T-helper 2 cell treated with Interferon-gamma antibody and Interleukin-4, amounts not matched to agents 5 μg/mL and 100 μg/mL, for 36 hours (primary cell): ENCODE results near the gene IFIT1.
"Not testable (repeated sequence)": the region's sequence is repeated elsewhere in the genome, so short reads cannot be mapped to it uniquely, and the experiment has no call there.

Source experiments
- DNase-seq: peaks from one replicate; pipeline ENCODE4 v3.0.0; 2021; ENCODE audit warnings: low spot score
- H3K27ac Mint-ChIP-seq: one replicate; pipeline ENCODE4 v1.8.0; 2021; ENCODE audit warnings: mild to moderate bottlenecking, mixed read lengths
- H3K27me3 Mint-ChIP-seq: one replicate; pipeline ENCODE4 v1.8.0; 2021; ENCODE audit warnings: low read depth, mixed read lengths
- H3K36me3 Mint-ChIP-seq: one replicate; pipeline ENCODE4 v1.8.0; 2021; ENCODE audit warnings: low read depth, mixed read lengths
- H3K4me1 Mint-ChIP-seq: one replicate; pipeline ENCODE4 v1.8.0; 2021; ENCODE audit warnings: low read depth, mixed read lengths
- H3K4me3 Mint-ChIP-seq: one replicate; pipeline ENCODE4 v1.8.0; 2022; ENCODE audit warnings: mild to moderate bottlenecking, moderate library complexity, mixed read lengths
- H3K9me3 Mint-ChIP-seq: one replicate; pipeline ENCODE4 v1.8.0; 2021; ENCODE audit warnings: mixed read lengths

IFIT1 gene

GRCh38 chr10:89391907-89392756 lies at the start of gene IFIT1:
TSS of gene IFIT1 (plus strand) at chr10:89392623. CDS start at chr10:89392713, 90 bp downstream.
- Mint-ChIP-seq H3K4me3 (peak within 1 kb of the TSS; percentile 88), H3K4me1 (peaks cover 9% of the 10 kb centered on the region)
- DNase-seq, result peak; percentile 53

GRCh38 chr10:89343089-89343767 lies 49.2 kb upstream of the IFIT1 start:
- H3K4me1 Mint-ChIP-seq, result no peaks in the 10 kb centered on the region
- peaks cover 22% of the 10 kb centered on the region for H3K36me3 Mint-ChIP-seq
- H3K9me3 Mint-ChIP-seq, result no peaks in the 10 kb centered on the region
- DNase-seq, result no peak
- no peak overlapping the region for H3K4me3 Mint-ChIP-seq
- peaks cover 80% of the 10 kb centered on the region for H3K27me3 Mint-ChIP-seq
- H3K27ac Mint-ChIP-seq, result no peak overlapping the region

More at GRCh38 chr10:89391907-89392756, at the start of gene IFIT1:
- peak within 1 kb of the TSS; percentile 88 for H3K27ac Mint-ChIP-seq
- H3K27me3 Mint-ChIP-seq, result peaks cover 5% of the 10 kb centered on the region
- H3K36me3 Mint-ChIP-seq, result no peaks in the 10 kb centered on the region
- no peaks in the 10 kb centered on the region for H3K9me3 Mint-ChIP-seq

GRCh38 chr10:89344156-89344555 lies 48.3 kb upstream of the IFIT1 start:
- Mint-ChIP-seq H3K4me3 (no peak overlapping the region), H3K4me1 (no peaks in the 10 kb centered on the region), H3K36me3 (peaks cover 13% of the 10 kb centered on the region), H3K9me3 (no peaks in the 10 kb centered on the region), H3K27ac (no peak overlapping the region), H3K27me3 (peaks cover 80% of the 10 kb centered on the region)
- DNase-seq, result no peak

GRCh38 chr10:89345367-89346000 lies 46.9 kb upstream of the IFIT1 start:
- Mint-ChIP-seq H3K9me3 (no peaks in the 10 kb centered on the region), H3K36me3 (peaks cover 5% of the 10 kb centered on the region), H3K27me3 (peaks cover 80% of the 10 kb centered on the region), H3K4me1 (peaks cover 1% of the 10 kb centered on the region), H3K4me3 (no peak overlapping the region), H3K27ac (no peak overlapping the region)
- DNase-seq, result no peak

GRCh38 chr10:89346405-89347254 lies 45.8 kb upstream of the IFIT1 start:
- DNase-seq, result no peak
- Mint-ChIP-seq H3K4me1 (peaks cover 11% of the 10 kb centered on the region), H3K4me3 (no peak overlapping the region), H3K27me3 (peaks cover 80% of the 10 kb centered on the region), H3K27ac (no peak overlapping the region), H3K9me3 (no peaks in the 10 kb centered on the region), H3K36me3 (no peaks in the 10 kb centered on the region)

- H3K4me1 Mint-ChIP-seq, result peaks cover 19% of the 10 kb centered on the region
- H3K27ac Mint-ChIP-seq, result no peak overlapping the region
- H3K4me3 Mint-ChIP-seq, result no peak overlapping the region
- H3K9me3 Mint-ChIP-seq, result no peaks in the 10 kb centered on the region
- peaks cover 84% of the 10 kb centered on the region for H3K27me3 Mint-ChIP-seq
- no peak for DNase-seq
- no peaks in the 10 kb centered on the region for H3K36me3 Mint-ChIP-seq
Observed at GRCh38 chr10:89347701-89348457, 44.5 kb upstream of the IFIT1 start.

- Mint-ChIP-seq H3K4me3 (no peak overlapping the region), H3K36me3 (no peaks in the 10 kb centered on the region), H3K27ac (no peak overlapping the region), H3K27me3 (peaks cover 83% of the 10 kb centered on the region), H3K4me1 (peaks cover 19% of the 10 kb centered on the region), H3K9me3 (no peaks in the 10 kb centered on the region)
- no peak for DNase-seq
Observed at GRCh38 chr10:89348481-89348880, 43.9 kb upstream of the IFIT1 start.

- H3K36me3 Mint-ChIP-seq, result no peaks in the 10 kb centered on the region
- no peak overlapping the region for H3K4me3 Mint-ChIP-seq
- no peak for DNase-seq
- H3K27me3 Mint-ChIP-seq, result peaks cover 81% of the 10 kb centered on the region
- H3K4me1 Mint-ChIP-seq, result peaks cover 19% of the 10 kb centered on the region
- H3K9me3 Mint-ChIP-seq, result no peaks in the 10 kb centered on the region
- no peak overlapping the region for H3K27ac Mint-ChIP-seq
Observed at GRCh38 chr10:89348975-89349374, 43.4 kb upstream of the IFIT1 start.

GRCh38 chr10:89350631-89351315 lies 41.6 kb upstream of the IFIT1 start:
- not testable (repeated sequence) for H3K36me3 Mint-ChIP-seq, DNase-seq, H3K27ac Mint-ChIP-seq, H3K9me3 Mint-ChIP-seq
- Mint-ChIP-seq H3K27me3 (peaks cover 80% of the 10 kb centered on the region), H3K4me1 (peaks cover 19% of the 10 kb centered on the region), H3K4me3 (peak overlapping the region; percentile 5)

GRCh38 chr10:89351412-89351779 lies 41.0 kb upstream of the IFIT1 start:
- Mint-ChIP-seq H3K36me3 (no peaks in the 10 kb centered on the region), H3K27me3 (peaks cover 77% of the 10 kb centered on the region), H3K4me1 (peaks cover 19% of the 10 kb centered on the region), H3K4me3 (no peak overlapping the region), H3K9me3 (no peaks in the 10 kb centered on the region), H3K27ac (no peak overlapping the region)
- DNase-seq, result no peak

- no peak overlapping the region for H3K4me3 Mint-ChIP-seq
- no peak for DNase-seq
- H3K27me3 Mint-ChIP-seq, result peaks cover 76% of the 10 kb centered on the region
- H3K36me3 Mint-ChIP-seq, result no peaks in the 10 kb centered on the region
- no peak overlapping the region for H3K27ac Mint-ChIP-seq
- H3K9me3 Mint-ChIP-seq, result no peaks in the 10 kb centered on the region
- H3K4me1 Mint-ChIP-seq, result peaks cover 19% of the 10 kb centered on the region
Observed at GRCh38 chr10:89351780-89352597, 40.4 kb upstream of the IFIT1 start.

GRCh38 chr10:89352802-89353201 lies 39.6 kb upstream of the IFIT1 start:
- no peak for DNase-seq
- Mint-ChIP-seq H3K4me1 (peaks cover 19% of the 10 kb centered on the region), H3K27ac (no peak overlapping the region), H3K9me3 (no peaks in the 10 kb centered on the region), H3K4me3 (no peak overlapping the region), H3K27me3 (peaks cover 73% of the 10 kb centered on the region), H3K36me3 (no peaks in the 10 kb centered on the region)
